Inflammatory macrophage (primary cell): ENCODE measurements around the gene ATP5F1C.

ENCODE experiments used
- DNase-seq, 2 donors: peaks; one replicate each; pipeline ENCODE4 v3.0.0-alpha.2; 2020 to 2022

The ATP5F1C gene

DNA sequence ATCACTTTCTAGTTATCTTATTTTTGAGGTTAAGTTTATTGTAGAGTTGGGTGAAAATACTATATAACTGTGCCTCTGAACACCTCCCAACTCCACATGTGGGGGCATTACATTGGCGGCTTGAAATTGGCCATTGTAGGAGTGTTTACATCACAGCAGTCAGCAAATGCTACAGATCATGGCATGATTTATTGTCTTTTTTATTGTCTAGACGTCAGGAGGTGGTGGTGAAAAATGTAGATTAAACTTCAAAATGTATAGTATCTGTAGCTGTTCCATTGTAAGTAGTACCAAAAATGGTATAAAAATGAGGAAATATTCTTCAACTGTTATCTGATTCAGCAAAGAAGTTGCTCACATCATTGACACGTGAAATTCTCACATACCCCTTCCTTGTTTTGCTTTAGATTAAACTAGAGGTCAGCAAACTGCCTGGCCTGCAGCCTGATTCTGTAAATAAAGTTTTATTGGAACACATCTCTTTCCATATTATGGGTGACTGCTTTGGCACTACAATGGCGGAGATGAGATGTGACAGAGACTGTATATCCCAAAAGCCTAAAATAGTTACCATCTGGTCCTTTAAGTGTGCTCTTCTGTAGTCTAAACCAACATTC is 65.4 kb downstream of the ATP5F1C start:
- peak; percentile 43 to 58 for DNase-seq

DNA sequence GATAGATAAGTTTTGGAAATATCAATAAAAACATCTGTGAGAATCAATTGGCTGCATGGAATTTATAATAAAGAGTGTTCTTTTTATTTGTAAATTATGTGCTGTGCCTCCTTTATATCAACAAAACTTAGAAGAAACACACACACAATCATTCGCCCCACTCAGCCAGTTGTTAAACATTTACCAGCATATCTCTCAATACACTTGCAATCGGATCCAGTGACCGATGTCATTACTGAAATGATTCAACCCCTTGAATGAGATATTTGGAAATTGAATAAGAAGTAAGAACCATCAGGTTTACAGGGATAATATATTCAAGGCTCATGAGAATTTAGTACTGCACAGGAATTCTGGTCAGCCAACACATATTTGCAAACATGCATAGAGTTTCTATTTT is 65.9 kb downstream of the ATP5F1C start:
- no peak for DNase-seq

DNA sequence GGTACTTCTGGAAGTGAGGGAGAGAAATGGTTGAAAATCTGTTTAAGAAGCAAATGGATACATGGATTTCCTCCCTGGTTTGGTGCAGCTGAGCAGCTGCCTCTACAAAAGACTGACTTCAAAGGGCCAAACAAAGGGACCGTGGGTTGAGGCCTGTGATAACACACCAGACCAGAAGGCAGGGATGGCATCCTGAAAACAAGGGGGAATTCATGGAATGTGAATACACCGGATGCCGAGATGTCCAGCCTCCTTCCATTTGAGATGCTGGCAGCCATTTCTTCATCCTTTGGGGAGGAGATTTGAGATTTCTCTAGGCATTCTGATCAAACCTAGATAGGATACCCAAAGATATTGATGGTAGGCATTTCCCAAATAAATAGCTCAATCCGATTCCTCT is 67.2 kb downstream of the ATP5F1C start:
- no peak for DNase-seq

DNA sequence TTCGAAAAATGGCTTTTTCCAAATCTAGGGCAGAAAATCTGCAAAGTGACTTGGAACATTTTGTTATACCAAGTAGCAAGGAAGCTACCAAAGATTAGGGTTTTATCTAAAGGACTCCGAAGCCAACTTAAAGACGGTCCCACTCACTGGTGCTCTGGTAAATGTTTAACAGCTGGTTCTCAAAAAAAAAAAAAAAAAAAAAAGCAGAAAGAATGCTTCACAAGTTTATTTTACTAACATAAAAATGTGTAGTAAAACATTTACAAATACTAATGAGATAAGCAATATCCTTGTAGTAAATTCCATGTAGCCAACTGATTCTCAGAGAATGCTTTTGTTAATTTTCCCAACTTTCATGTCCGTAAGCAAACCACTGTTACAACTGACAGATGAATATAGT is 68.7 kb downstream of the ATP5F1C start:
- DNase-seq = no peak

DNA sequence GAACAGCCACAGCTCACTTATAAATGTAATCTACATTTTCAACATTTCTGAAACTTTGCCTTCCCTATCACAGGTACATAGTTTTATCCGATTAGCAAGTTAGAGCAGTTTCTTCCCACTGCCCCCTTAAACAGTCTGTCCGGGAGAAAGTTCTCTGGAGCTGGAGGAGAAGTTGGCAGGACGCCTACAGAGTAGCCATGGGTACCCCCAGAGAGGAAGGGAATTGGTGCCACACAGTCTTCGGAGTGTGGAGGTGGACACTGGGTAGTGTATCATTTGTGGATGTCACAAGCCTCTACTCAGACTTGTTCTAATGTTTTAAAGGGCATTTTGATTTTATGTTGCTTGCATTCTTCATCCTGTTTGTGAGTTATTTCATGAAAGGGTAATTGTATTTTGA is 69.3 kb downstream of the ATP5F1C start:
- DNase-seq = peak; percentile 29 to 42
